ENCODE data around the gene LPIN1. TPM values are rescaled to one million over a fixed set of nuclear protein-coding genes. Genes with fewer than 3 reads are reported as not detected.

LPIN1 gene
- total RNA-seq, 1 experiment from 2014 or later, result 13.9 TPM

GRCh38 chr2:11863513-11864328 lies 117.3 kb downstream of the LPIN1 start:
- Mint-ChIP-seq H3K27me3 (ENCODE audit: low read depth) (no peaks in the 10 kb centered on the region; the same call in 1 of the 2 replicates), H3K27ac (no peak overlapping the region; the same call in 1 of the 2 replicates), H3K9me3 (peaks cover 38% of the 10 kb centered on the region), H3K4me3 (no peak overlapping the region), H3K4me1 (peaks cover 28% of the 10 kb centered on the region), H3K36me3 (peaks cover 31% of the 10 kb centered on the region)
- DNase-seq (ENCODE audit: low spot score) (peak; percentile 86), ATAC-seq (peak; percentile 94)
- ChIA-PET CTCF (interaction anchor here (0.7 to 2.3 kb wide), 14 partner anchors 9 to 1143 kb away, joined by 3 to 16 read pairs (median 5); no protein-coding TSS in a partner anchor), POLR2A (interaction anchor here (0.7 kb wide), 1 partner anchor 789 kb away, joined by 5 read pairs; no protein-coding TSS in a partner anchor)
- TF ChIP-seq MAX (CRISPR knock-in tag; IDR thresholded peaks at IDR 0.05), result peak; percentile 43; the same call in 1 of the 2 replicates
- no peak for TF ChIP-seq PRDM15 (CRISPR knock-in tag; IDR thresholded peaks at IDR 0.05)
- peak; percentile 92 for TF ChIP-seq CTCF (IDR thresholded peaks at IDR 0.05)

GRCh38 chr2:11864724-11865123 lies 118.3 kb downstream of the LPIN1 start:
- H3K4me3 Mint-ChIP-seq, result no peak overlapping the region
- H3K27me3 Mint-ChIP-seq (ENCODE audit: low read depth), result no peaks in the 10 kb centered on the region
- DNase-seq (ENCODE audit: low spot score) (no peak), ATAC-seq (no peak)
- H3K27ac Mint-ChIP-seq, result no peak overlapping the region
- peaks cover 37% of the 10 kb centered on the region for H3K4me1 Mint-ChIP-seq
- peaks cover 29% of the 10 kb centered on the region for H3K9me3 Mint-ChIP-seq
- peaks cover 23% of the 10 kb centered on the region for H3K36me3 Mint-ChIP-seq
- ChIA-PET POLR2A (no interaction called here), CTCF (interaction anchor here (0.9 to 2.3 kb wide), 2 partner anchors 36 to 184 kb away, joined by 3 to 16 read pairs; no protein-coding TSS in a partner anchor)
- TF ChIP-seq TEAD4 (CRISPR knock-in tag; IDR thresholded peaks at IDR 0.05) (no peak), RELA (CRISPR knock-in tag; IDR thresholded peaks at IDR 0.05; ENCODE audit: borderline replicate concordance) (no peak), NFYB (CRISPR knock-in tag; conservative IDR thresholded peaks at IDR 0.05; ENCODE audit: low read depth) (no peak), ZNF416 (CRISPR knock-in tag; IDR thresholded peaks at IDR 0.05) (no peak), TEAD1 (CRISPR knock-in tag; IDR thresholded peaks at IDR 0.05) (no peak), CBFB (CRISPR knock-in tag; IDR thresholded peaks at IDR 0.05; ENCODE audit: low read depth) (no peak), ZBTB43 (CRISPR knock-in tag; IDR thresholded peaks at IDR 0.05) (no peak)

GRCh38 chr2:11865378-11865777 lies 118.9 kb downstream of the LPIN1 start:
- H3K27me3 Mint-ChIP-seq (ENCODE audit: low read depth), result no peaks in the 10 kb centered on the region
- DNase-seq (ENCODE audit: low spot score) (no peak), ATAC-seq (no peak)
- no peak overlapping the region for H3K27ac Mint-ChIP-seq
- H3K9me3 Mint-ChIP-seq, result peaks cover 23% of the 10 kb centered on the region
- no peak overlapping the region for H3K4me3 Mint-ChIP-seq
- peaks cover 44% of the 10 kb centered on the region for H3K4me1 Mint-ChIP-seq
- H3K36me3 Mint-ChIP-seq, result peaks cover 17% of the 10 kb centered on the region
- CTCF ChIA-PET, result interaction anchor here (0.9 to 2.3 kb wide), 2 partner anchors 37 to 183 kb away, joined by 3 to 16 read pairs; no protein-coding TSS in a partner anchor
- POLR2A ChIA-PET, result no interaction called here
- TF ChIP-seq MXD4 (CRISPR knock-in tag; IDR thresholded peaks at IDR 0.05; ENCODE audit: borderline replicate concordance) (no peak), E2F4 (CRISPR knock-in tag; IDR thresholded peaks at IDR 0.05; ENCODE audit: borderline replicate concordance, low read depth) (no peak), E2F5 (CRISPR knock-in tag; IDR thresholded peaks at IDR 0.05) (no peak), ATF3 (CRISPR knock-in tag; conservative IDR thresholded peaks at IDR 0.05) (no peak), ZNF512 (CRISPR knock-in tag; IDR thresholded peaks at IDR 0.05; ENCODE audit: borderline replicate concordance) (no peak), MAX (CRISPR knock-in tag; IDR thresholded peaks at IDR 0.05) (no peak), SP1 (CRISPR knock-in tag; conservative IDR thresholded peaks at IDR 0.05) (no peak), NFATC4 (CRISPR knock-in tag; IDR thresholded peaks at IDR 0.05) (no peak), ESRRA (CRISPR knock-in tag; IDR thresholded peaks at IDR 0.05; ENCODE audit: borderline replicate concordance) (no peak), HMGA2 (CRISPR knock-in tag; IDR thresholded peaks at IDR 0.05) (no peak)
